ENCODE data around the gene TFAP2C.
"Not testable (repeated sequence)": the region's sequence is repeated elsewhere in the genome, so short reads cannot be mapped to it uniquely, and the experiment has no call there.

TFAP2C gene

DNA sequence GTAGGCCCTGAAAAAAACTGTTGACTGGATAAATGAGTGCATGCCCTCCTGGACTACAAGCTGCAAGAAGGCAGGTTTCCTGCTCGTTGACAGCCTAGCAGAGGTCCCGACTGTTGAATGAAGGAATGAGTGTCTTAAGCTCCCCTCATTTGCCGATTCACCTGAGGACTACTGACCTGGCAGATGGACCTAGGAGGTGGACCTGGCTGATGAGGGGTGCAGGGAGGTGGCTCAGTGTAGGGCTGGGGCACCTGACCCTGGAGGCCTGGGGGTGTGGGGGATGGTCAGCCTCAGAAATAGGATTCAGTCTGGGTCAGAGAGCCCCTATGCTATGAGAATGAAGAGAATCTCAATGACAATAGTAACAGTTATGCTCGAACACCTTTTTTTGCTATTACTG lies 11.6 kb upstream of the TFAP2C start:
- no peak for DNase-seq

GRCh38 chr20:56621730-56622129 lies 7.4 kb upstream of the TFAP2C start:
- DNase-seq: no peak

- DNase-seq: not testable (repeated sequence)
These were observed 5.2 kb upstream of the TFAP2C start for GRCh38 chr20:56623930-56624329.

GRCh38 chr20:56624786-56625681 lies 4.1 kb upstream of the TFAP2C start:
- no peak for DNase-seq

- DNase-seq: no peak
These were observed 3.3 kb upstream of the TFAP2C start for GRCh38 chr20:56625837-56626236.

DNA sequence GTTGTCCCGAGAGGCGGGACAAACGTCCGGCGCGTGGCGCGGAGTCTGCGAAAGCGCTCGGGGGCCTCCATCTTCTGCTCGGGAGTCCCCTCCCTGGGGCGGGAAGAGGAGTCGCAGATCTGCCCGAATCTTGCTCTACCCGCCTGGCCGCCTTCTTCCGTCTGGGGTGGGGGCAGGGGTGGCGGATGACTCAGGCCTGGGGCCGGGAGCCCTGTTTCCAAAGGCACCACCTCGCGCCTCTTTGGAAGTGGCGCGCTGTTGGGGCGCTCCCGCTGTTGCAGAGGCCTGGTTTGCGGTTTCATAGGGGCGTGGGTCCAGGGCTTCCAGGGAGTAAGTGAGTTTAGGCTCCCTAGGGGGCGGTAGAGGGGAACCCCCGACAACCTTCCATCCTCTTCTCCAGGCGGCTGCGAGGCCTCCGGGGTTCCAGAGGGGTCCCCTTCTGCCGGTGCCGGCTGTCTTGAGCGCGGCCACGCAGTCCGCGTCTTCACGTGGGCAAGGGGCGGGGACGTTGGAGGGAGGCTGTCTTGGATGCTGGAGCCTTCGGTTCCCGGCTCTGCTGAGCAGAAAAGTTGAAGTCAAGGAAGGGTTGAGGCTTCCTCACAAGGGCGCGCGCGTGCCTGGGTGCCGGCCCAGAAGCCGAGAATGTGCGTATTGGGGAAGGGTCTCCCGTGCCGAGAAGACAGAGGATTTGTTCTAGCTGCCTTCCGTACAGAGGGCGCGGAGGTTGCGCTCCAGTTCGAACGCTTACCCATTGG lies 2.6 kb upstream of the TFAP2C start:
- DNase-seq: no peak

DNA sequence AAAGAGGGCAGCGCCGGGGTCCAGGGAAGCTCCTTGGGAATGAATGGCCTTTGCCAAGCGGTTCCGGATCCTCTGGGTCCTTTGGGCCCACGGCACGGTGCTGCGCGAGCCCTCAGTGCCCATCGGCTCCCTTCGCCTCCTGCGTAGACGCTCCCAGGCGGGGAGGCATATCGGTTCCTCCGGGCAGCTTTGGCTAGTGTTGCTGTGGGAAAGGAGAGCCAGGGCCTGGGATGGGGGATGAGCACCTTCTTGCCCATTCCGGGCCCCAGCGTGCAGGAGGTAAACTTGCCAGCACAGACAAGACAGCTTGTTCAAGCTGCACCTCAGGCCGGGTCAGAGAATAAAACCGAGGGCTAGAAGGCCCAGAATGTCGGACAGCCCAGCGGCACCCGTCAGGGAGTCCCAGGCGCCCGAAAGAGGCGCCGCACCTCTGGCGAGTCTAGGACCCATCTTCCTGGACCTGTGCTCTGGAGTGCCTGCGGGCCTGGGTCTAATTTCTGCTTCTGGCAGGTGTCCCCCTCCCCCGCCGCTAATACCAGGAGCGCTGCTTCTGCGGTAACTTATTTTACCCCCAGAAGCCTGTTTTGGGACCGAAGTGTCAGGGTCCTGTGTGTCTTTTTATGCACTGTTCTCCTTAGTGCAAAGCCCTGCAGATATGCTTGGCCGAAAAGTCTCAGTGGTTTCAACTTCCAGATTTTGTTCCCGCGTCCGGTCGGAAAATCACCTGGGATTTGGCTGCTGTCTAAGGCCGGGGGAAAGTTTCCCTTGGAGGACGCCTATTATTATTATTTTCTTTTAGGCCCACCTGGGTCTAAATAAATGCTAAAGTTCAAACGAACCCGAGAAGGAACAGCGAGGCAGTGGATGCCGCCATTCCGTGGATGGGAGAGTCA lies 1.7 kb upstream of the TFAP2C start:
- DNase-seq: no peak

GRCh38 chr20:56628015-56628872 lies 862 bp upstream of the TFAP2C start:
- DNase-seq: no peak

DNA sequence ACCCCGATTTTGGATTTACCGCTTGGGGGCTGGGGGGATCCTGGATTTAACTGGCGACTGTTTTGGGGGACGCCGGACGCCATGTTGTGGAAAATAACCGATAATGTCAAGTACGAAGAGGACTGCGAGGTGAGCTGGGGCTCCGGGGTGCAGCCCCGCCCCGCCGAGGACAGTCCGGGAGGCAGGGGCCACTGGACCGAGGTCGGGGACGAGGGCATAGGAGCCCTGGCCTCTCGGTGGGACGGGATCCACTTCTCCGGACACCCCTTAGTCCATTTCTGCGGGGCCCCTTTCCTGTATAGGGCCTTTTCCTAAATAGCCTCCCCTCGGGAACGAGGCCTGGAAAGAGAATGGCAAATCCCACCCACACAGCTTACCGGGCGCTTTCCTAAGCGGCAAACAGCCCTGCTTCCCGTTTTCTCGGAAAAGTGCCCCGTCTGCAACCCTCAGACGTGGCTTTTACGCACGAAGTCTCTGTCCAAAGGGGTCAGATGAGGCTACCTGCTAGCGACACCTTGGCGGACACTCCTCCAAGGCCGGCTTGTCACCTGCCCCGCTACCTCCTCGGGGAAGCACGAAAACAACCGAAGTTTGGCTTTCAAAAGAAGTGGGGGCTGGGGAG lies 469 bp downstream of the TFAP2C start:
- DNase-seq: no peak

- no peak for DNase-seq
These were observed 984 bp downstream of the TFAP2C start for GRCh38 chr20:56630086-56630493.

- DNase-seq: no peak
These were observed 1.6 kb downstream of the TFAP2C start for GRCh38 chr20:56630506-56631317.

GRCh38 chr20:56631318-56631989 lies 2.3 kb downstream of the TFAP2C start:
- DNase-seq: no peak

DNA sequence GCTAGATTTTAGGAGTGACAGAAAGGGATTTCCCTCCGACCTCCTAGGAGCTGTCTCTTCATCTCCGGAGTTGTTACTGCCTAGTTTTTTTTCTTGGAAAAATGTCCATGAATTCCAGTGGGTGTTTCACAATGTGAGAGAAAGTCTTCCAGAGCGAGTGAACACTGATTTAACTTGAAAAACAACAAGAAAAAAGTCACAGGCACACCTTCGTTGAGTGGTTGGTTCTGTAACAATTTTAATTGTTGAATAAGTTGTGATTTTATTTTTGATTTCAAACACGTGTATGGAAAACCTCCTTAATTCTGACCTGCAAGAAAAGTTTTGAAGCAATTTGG lies 2.9 kb downstream of the TFAP2C start:
- DNase-seq: no peak

DNA sequence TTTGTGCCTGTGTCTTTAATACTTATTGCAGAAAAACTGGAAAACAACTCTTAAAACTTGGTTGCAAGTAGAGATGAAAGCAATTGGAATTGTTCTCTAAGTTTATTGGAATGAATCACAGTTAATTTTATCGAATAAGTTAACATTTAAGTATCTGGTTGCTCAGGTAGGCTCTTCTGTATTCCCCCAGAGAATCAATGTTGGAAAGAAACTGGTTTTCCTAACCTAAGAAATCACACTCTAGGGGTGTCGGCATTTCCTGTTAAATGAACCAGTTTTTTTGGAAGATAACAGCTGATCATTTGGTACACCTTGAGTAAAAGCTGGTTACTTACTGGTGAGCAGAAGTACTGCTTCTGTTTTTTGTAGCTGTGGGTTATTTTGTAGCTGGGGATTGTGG lies 5.2 kb downstream of the TFAP2C start:
- DNase-seq: no peak

GRCh38 chr20:56634735-56635385 lies 5.8 kb downstream of the TFAP2C start:
- no peak for DNase-seq

DNA sequence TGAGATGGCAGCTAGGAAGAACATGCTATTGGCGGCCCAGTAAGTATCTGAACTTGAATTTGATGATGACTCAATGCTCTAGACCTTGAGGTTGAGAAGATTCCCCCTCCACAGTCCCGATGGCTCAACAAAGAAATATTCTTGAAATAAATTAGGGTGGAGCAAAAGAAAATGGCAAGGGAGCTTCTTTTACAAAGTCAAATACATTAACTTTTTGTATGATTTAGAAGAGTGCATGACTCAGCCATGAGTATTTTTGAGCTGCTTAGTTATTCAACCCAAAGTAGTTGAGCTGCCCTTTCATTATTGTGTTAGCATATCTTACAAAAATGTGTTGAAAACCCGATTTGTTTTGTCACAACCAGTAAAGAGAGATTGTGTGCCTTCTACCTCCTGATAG lies 7.6 kb downstream of the TFAP2C start:
- no peak for DNase-seq

DNA sequence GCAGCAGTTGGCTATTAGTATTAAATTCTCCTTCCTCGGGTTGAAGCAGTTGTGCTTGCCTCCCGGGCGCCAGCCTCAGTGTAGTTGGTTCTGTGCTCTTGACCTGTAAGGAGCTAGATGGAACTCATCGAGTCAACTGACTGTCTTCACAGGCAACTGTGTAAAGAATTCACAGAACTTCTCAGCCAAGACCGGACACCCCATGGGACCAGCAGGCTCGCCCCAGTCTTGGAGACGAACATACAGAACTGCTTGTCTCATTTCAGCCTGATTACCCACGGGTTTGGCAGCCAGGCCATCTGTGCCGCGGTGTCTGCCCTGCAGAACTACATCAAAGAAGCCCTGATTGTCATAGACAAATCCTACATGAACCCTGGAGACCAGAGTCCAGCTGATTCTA lies 8.5 kb downstream of the TFAP2C start:
- DNase-seq: no peak

- no peak for DNase-seq
These were observed 17.5 kb downstream of the TFAP2C start for GRCh38 chr20:56646599-56646998.

- DNase-seq: no peak
These were observed 24.1 kb downstream of the TFAP2C start for GRCh38 chr20:56653211-56653610.

- no peak for DNase-seq
These were observed 27.5 kb downstream of the TFAP2C start for GRCh38 chr20:56656632-56657031.
